CD14-positive monocyte (primary cell): ENCODE results near the gene UBLCP1. TPM values are rescaled to one million over a fixed set of nuclear protein-coding genes. Genes with fewer than 3 reads are reported as not detected.
"Not testable (repeated sequence)": the region's sequence is repeated elsewhere in the genome, so short reads cannot be mapped to it uniquely, and the experiment has no call there.

Source experiments
- DNase-seq, 3 donors: peaks; one replicate each; pipeline ENCODE4 v3.0.0-alpha.2; 2011 to 2022
- H2AFZ ChIP-seq: 2 replicates; pipeline ENCODE4 v1.6.0; 2012; ENCODE audit warnings: mild to moderate bottlenecking, low read depth, low read length, inconsistent platforms; ENCODE audit not compliant: insufficient read depth, poor library complexity, severe bottlenecking
- H3K27ac ChIP-seq, 2 donors: 1 replicate in 1 of 2; 2 replicates in 1 of 2; pipeline ENCODE4 v1.5.1; 2012 to 2013; ENCODE audit warnings: low read length in 2 of 2, control low read depth in 1 of 2, inconsistent platforms in 1 of 2, low read depth in 1 of 2, mild to moderate bottlenecking in 1 of 2
- H3K27me3 ChIP-seq, 2 donors: one replicate each; pipeline versions ENCODE4 v1.6.0 to v1.6.1; 2011 to 2013; ENCODE audit warnings: low read length in 2 of 2; ENCODE audit not compliant: control insufficient read depth in 2 of 2, insufficient read depth in 2 of 2
- H3K36me3 ChIP-seq, 2 donors: replicated peaks in 1 of 2; 1 replicate in 1 of 2; 2 replicates in 1 of 2; pipeline versions ENCODE4 v1.5.1 to v1.6.1; 2012 to 2013; ENCODE audit warnings: low read length in 2 of 2, control low read depth in 1 of 2, inconsistent platforms in 1 of 2, mild to moderate bottlenecking in 1 of 2; ENCODE audit not compliant: insufficient read depth in 2 of 2, control insufficient read depth in 1 of 2
- H3K4me1 ChIP-seq, 2 donors: 1 replicate in 1 of 2; 2 replicates in 1 of 2; pipeline versions ENCODE4 v1.5.1 to v1.6.1; 2012 to 2013; ENCODE audit warnings: low read length in 2 of 2, control low read depth in 1 of 2, inconsistent platforms in 1 of 2, mild to moderate bottlenecking in 1 of 2, moderate library complexity in 1 of 2; ENCODE audit not compliant: insufficient read depth in 2 of 2, control insufficient read depth in 1 of 2
- H3K4me2 ChIP-seq: replicated peaks from 2 replicates; pipeline ENCODE3; 2012; ENCODE audit warnings: low read length, moderate library complexity, mild to moderate bottlenecking; ENCODE audit not compliant: poor library complexity, severe bottlenecking; ENCODE audit errors: extremely low read depth
- H3K4me3 ChIP-seq, 3 experiments: fragments of 200-600 bp in 1 of 3; sonication (generic) in 1 of 3; replicated peaks in 1 of 3; 1 replicate in 2 of 3; 2 replicates in 1 of 3; pipeline ENCODE4 v1.5.1; 2011 to 2013; ENCODE audit warnings: low read length in 3 of 3, mild to moderate bottlenecking in 3 of 3, control low read depth in 2 of 3, low read depth in 2 of 3, inconsistent platforms in 1 of 3, moderate library complexity in 1 of 3
- H3K79me2 ChIP-seq: 2 replicates; pipeline ENCODE4 v1.6.0; 2012; ENCODE audit warnings: mild to moderate bottlenecking, control low read depth, inconsistent platforms, low read length, moderate library complexity; ENCODE audit not compliant: insufficient read depth
- H3K9ac ChIP-seq: 2 replicates; pipeline ENCODE4 v1.6.0; 2017; ENCODE audit warnings: low read length, mild to moderate bottlenecking; ENCODE audit not compliant: insufficient read depth, poor library complexity, severe bottlenecking
- H3K9me3 ChIP-seq, 2 donors: replicated peaks in 1 of 2; 1 replicate in 1 of 2; 2 replicates in 1 of 2; pipeline versions ENCODE4 v1.5.1 to v1.6.1; 2012 to 2013; ENCODE audit warnings: low read length in 2 of 2, control low read depth in 1 of 2; ENCODE audit not compliant: control insufficient read depth in 1 of 2, insufficient read depth in 1 of 2
- H4K20me1 ChIP-seq: 2 replicates; pipeline ENCODE4 v1.6.0; 2012; ENCODE audit warnings: mild to moderate bottlenecking, low read length, control low read depth, moderate library complexity; ENCODE audit not compliant: insufficient read depth
- H3K27ac Mint-ChIP-seq, 7 donors: one replicate each; pipeline ENCODE4 v1.8.0; 2020; ENCODE audit warnings: mild to moderate bottlenecking in 7 of 7, mixed read lengths in 7 of 7, moderate library complexity in 6 of 7, inconsistent platforms in 2 of 7
- H3K27me3 Mint-ChIP-seq, 3 donors: one replicate each; pipeline ENCODE4 v1.8.0; 2021 to 2022; ENCODE audit warnings: low read depth in 3 of 3, mild to moderate bottlenecking in 3 of 3, mixed read lengths in 3 of 3, moderate library complexity in 3 of 3, inconsistent platforms in 1 of 3
- H3K36me3 Mint-ChIP-seq, 2 donors: one replicate each; pipeline ENCODE4 v1.8.0; 2020; ENCODE audit warnings: mixed read lengths in 2 of 2, inconsistent platforms in 1 of 2, mild to moderate bottlenecking in 1 of 2
- H3K4me1 Mint-ChIP-seq: one replicate; pipeline ENCODE4 v1.8.0; 2020; ENCODE audit warnings: mild to moderate bottlenecking, mixed read lengths
- H3K4me3 Mint-ChIP-seq, 2 donors: one replicate each; pipeline ENCODE4 v1.8.0; 2020; ENCODE audit warnings: mild to moderate bottlenecking in 2 of 2, mixed read lengths in 2 of 2, moderate library complexity in 1 of 2
- H3K9me3 Mint-ChIP-seq, 7 donors: one replicate each; pipeline ENCODE4 v1.8.0; 2020 to 2022; ENCODE audit warnings: mixed read lengths in 7 of 7, mild to moderate bottlenecking in 6 of 7, moderate library complexity in 6 of 7, inconsistent platforms in 2 of 7
- CTCF ChIP-seq: fragments of 200-600 bp; IDR thresholded peaks from one replicate; pipeline ENCODE4 v1.8.0; 2022; ENCODE audit warnings: antibody characterized with exemption, mild to moderate bottlenecking
- WGBS: methylation state at CpG from one replicate; pipeline ENCODE4 v1.1.5; 2013; ENCODE audit warnings: missing lambda C conversion rate; ENCODE audit not compliant: insufficient coverage; 5-methylcytosine and 5-hydroxymethylcytosine counted together
- intact Hi-C, 2 donors: fragments of 100-400 bp; cut with micrococcal nuclease; formaldehyde crosslinking; loops; one replicate each; pipeline versions ENCODE4 v1.15.0 to v1.15.1; 2023
- polyA plus RNA-seq, 3 donors: library from polyadenylated mRNA; depleted of rRNA in 1 of 3; unstranded in 2 of 3; stranded (reverse) in 1 of 3; fragments of 300-500 nt in 2 of 3; fragments of >200 nt in 1 of 3; fragmentation: Illumina TruSeq in 2 of 3; gene quantifications; 1 replicate in 2 of 3; 2 replicates in 1 of 3; pipeline ENCODE4 v1.2.3, GENCODE V29; 2012 to 2021

The UBLCP1 gene
- polyA plus RNA-seq, 3 donors = 8.8 to 31.5 (median 22.7) TPM

- Histone ChIP-seq H3K4me1 (peaks cover 15 to 21% of the 10 kb centered on the region in 2 donors), H3K9me3 (peaks cover 6 to 8% of the 10 kb centered on the region in 2 donors), H3K4me3 (peak overlapping the region; percentile 58 to 83 (median 68)), H2AFZ (peak overlapping the region; percentile 98), H3K27me3 (no peaks in the 10 kb centered on the region), H3K27ac (peak overlapping the region; percentile 81 to 94), H4K20me1 (no peaks in the 10 kb centered on the region), H3K79me2 (peaks cover 23% of the 10 kb centered on the region), H3K9ac (peak overlapping the region; percentile 86), H3K4me2 (peak overlapping the region; percentile 91), H3K36me3 (peaks cover 0 to 9% of the 10 kb centered on the region in 2 donors)
- DNase-seq = peak in 1 of 3 donors; percentile 26
- TF ChIP-seq CTCF = no peak
- WGBS = 30% methylated on average over 6 of the region's 10 CpGs
- H3K27me3 Mint-ChIP-seq = peaks cover 2 to 11% (median 8%) of the 10 kb centered on the region in 3 donors
- H3K27ac Mint-ChIP-seq = peak overlapping the region; percentile 97 to 100 (median 99)
- peaks cover 15 to 22% of the 10 kb centered on the region in 2 donors for H3K36me3 Mint-ChIP-seq
- intact Hi-C loops = loop anchor here (5.0 to 10.0 kb wide), 3 partner anchors 50 to 72 kb away; partner anchors contain the start of genes IL12B (in 1 of the 2) and RNF145 (in 1 of the 2)
- peaks cover 5 to 24% (median 18%) of the 10 kb centered on the region in 7 donors for H3K9me3 Mint-ChIP-seq
- H3K4me3 Mint-ChIP-seq = peak overlapping the region; percentile 98
- H3K4me1 Mint-ChIP-seq = peaks cover 24% of the 10 kb centered on the region
Measured at GRCh38 chr5:159262472-159262858, 625 bp upstream of the UBLCP1 start.

GRCh38 chr5:159263569-159263905 lies 447 bp downstream of the UBLCP1 start:
- Mint-ChIP-seq H3K4me1 (peaks cover 25% of the 10 kb centered on the region), H3K36me3 (peaks cover 15 to 22% of the 10 kb centered on the region in 2 donors), H3K27ac (peak overlapping the region; percentile 97 to 100 (median 99)), H3K9me3 (peaks cover 5 to 25% (median 18%) of the 10 kb centered on the region in 7 donors), H3K4me3 (peak overlapping the region; percentile 98), H3K27me3 (peaks cover 2 to 9% (median 8%) of the 10 kb centered on the region in 3 donors)
- Histone ChIP-seq H3K27ac (peak overlapping the region; percentile 81 to 94), H3K4me3 (peak overlapping the region; percentile 58 to 83 (median 68)), H4K20me1 (no peaks in the 10 kb centered on the region), H3K27me3 (no peaks in the 10 kb centered on the region), H3K9me3 (peaks cover 6 to 8% of the 10 kb centered on the region in 2 donors), H3K79me2 (peaks cover 28% of the 10 kb centered on the region), H3K4me2 (peak overlapping the region; percentile 91), H3K4me1 (peaks cover 15 to 21% of the 10 kb centered on the region in 2 donors), H3K36me3 (peaks cover 0 to 17% of the 10 kb centered on the region in 2 donors), H3K9ac (peak overlapping the region; percentile 86), H2AFZ (peak overlapping the region; percentile 98)
- WGBS = 16% methylated on average over 3 of the region's 10 CpGs
- intact Hi-C loops = loop anchor here (5.0 to 10.0 kb wide), 3 partner anchors 51 to 71 kb away; partner anchors contain the start of genes IL12B (in 1 of the 2) and RNF145 (in 1 of the 2)
- DNase-seq = no peak
- no peak for TF ChIP-seq CTCF

GRCh38 chr5:159266764-159267163 lies 3.7 kb downstream of the UBLCP1 start:
- not testable (repeated sequence) for H3K4me3 Mint-ChIP-seq, H3K27me3 Mint-ChIP-seq, H4K20me1 ChIP-seq, H3K27ac Mint-ChIP-seq, H3K4me2 ChIP-seq, H3K27ac ChIP-seq, H3K27me3 ChIP-seq, DNase-seq, H3K4me3 ChIP-seq, H3K9me3 ChIP-seq, H2AFZ ChIP-seq, H3K9ac ChIP-seq
- WGBS = 100% methylated on average over 2 of the region's 2 CpGs
- peaks cover 28% of the 10 kb centered on the region for H3K79me2 ChIP-seq
- peaks cover 15 to 21% of the 10 kb centered on the region in 2 donors for H3K4me1 ChIP-seq
- peaks cover 25% of the 10 kb centered on the region for H3K4me1 Mint-ChIP-seq
- H3K36me3 ChIP-seq = peaks cover 24 to 46% of the 10 kb centered on the region in 2 donors
- H3K36me3 Mint-ChIP-seq = peaks cover 44 to 46% of the 10 kb centered on the region in 2 donors
- intact Hi-C loops = loop anchor here in 1 of 2 donors (10.0 kb wide), 1 partner anchor 68 kb away; the partner anchor contains the start of gene IL12B
- peaks cover 3 to 19% (median 13%) of the 10 kb centered on the region in 7 donors for H3K9me3 Mint-ChIP-seq
